IMR-90 (cell line): ENCODE measurements around the gene STAG2. TPM values are rescaled to one million over a fixed set of nuclear protein-coding genes. Genes with fewer than 3 reads are reported as not detected.

Source experiments
- ATAC-seq: fragments of 200-7000 bp; cut with Tn5 transposase; 2 replicates; pipeline ENCODE4 v1.9.1; 2020; ENCODE audit warnings: low read depth, mild to moderate bottlenecking, moderate library complexity
- BruUV-seq: library from RNA; stranded (reverse); fragments of 400-500 nt; replicated peaks from 2 replicates; lab custom pipeline; 2021; lab: Mats Ljungman, UMichigan
- CTCF ChIA-PET: fragments of 300-600 bp; formaldehyde crosslinking; extraction: SDS; loops from one replicate; lab custom pipeline; 2021; ENCODE audit warnings: antibody characterized with exemption; lab: Yijun Ruan, JAX
- POLR2A ChIA-PET: fragments of 300-600 bp; sonication (Branson Sonifier 250); formaldehyde crosslinking; loops from one replicate; lab custom pipeline; 2022; ENCODE audit warnings: antibody characterized with exemption; ENCODE audit not compliant: unreplicated experiment; lab: Charles Lee
- DNase-seq: peaks from one replicate; pipeline ENCODE4 v3.0.0; 2013
- H2AFZ ChIP-seq: replicated peaks from 2 replicates; pipeline ENCODE3; 2013; ENCODE audit warnings: low read length, mild to moderate bottlenecking; ENCODE audit not compliant: poor library complexity
- H2AK5ac ChIP-seq: 2 replicates; pipeline ENCODE4 v1.6.1; 2013; ENCODE audit warnings: low read depth, low read length, inconsistent platforms
- H2AK9ac ChIP-seq: replicated peaks from 2 replicates; pipeline ENCODE3; 2013; ENCODE audit warnings: mild to moderate bottlenecking, low read depth, low read length, moderate library complexity; ENCODE audit not compliant: poor library complexity
- H2BK120ac ChIP-seq: 2 replicates; pipeline ENCODE4 v1.6.1; 2013; ENCODE audit warnings: low read depth, low read length, inconsistent platforms
- H2BK15ac ChIP-seq: 3 replicates; pipeline ENCODE4 v1.6.1; 2013; ENCODE audit warnings: low read depth, low read length, inconsistent platforms
- H2BK20ac ChIP-seq: 2 replicates; pipeline ENCODE4 v1.6.1; 2013; ENCODE audit warnings: low read depth, mild to moderate bottlenecking, inconsistent platforms, low read length, moderate library complexity
- H2BK5ac ChIP-seq: 2 replicates; pipeline ENCODE4 v1.6.1; 2013; ENCODE audit warnings: mild to moderate bottlenecking, low read depth, low read length, inconsistent platforms; ENCODE audit not compliant: poor library complexity, severe bottlenecking
- H3K14ac ChIP-seq: replicated peaks from 2 replicates; pipeline ENCODE4 v1.6.1; 2013; ENCODE audit warnings: low read depth, low read length, inconsistent platforms
- H3K18ac ChIP-seq: 2 replicates; pipeline ENCODE4 v1.6.1; 2013; ENCODE audit warnings: low read depth, low read length, control low read depth
- H3K23ac ChIP-seq: 2 replicates; pipeline ENCODE4 v1.6.1; 2013; ENCODE audit warnings: low read depth, low read length, inconsistent platforms
- H3K27ac ChIP-seq: 2 replicates; pipeline ENCODE4 v1.5.1; 2013; ENCODE audit warnings: mild to moderate bottlenecking, control low read depth, low read length; ENCODE audit not compliant: insufficient read depth
- H3K27me3 ChIP-seq: 2 replicates; pipeline ENCODE4 v1.6.1; 2013; ENCODE audit warnings: low read length; ENCODE audit not compliant: control insufficient read depth, insufficient read depth
- H3K36me3 ChIP-seq: 2 replicates; pipeline ENCODE4 v1.6.1; 2013; ENCODE audit warnings: low read length, mixed read lengths; ENCODE audit not compliant: control insufficient read depth, insufficient read depth
- H3K4ac ChIP-seq: 2 replicates; pipeline ENCODE4 v1.6.1; 2013; ENCODE audit warnings: low read depth, low read length, inconsistent platforms
- H3K4me1 ChIP-seq: 2 replicates; pipeline ENCODE4 v1.6.1; 2013; ENCODE audit warnings: low read length, mixed read lengths; ENCODE audit not compliant: control insufficient read depth, insufficient read depth
- H3K4me2 ChIP-seq: 2 replicates; pipeline ENCODE4 v1.6.1; 2013; ENCODE audit warnings: low read depth, mild to moderate bottlenecking, control low read depth, low read length, moderate library complexity
- H3K4me3 ChIP-seq: 2 replicates; pipeline ENCODE4 v1.5.1; 2013; ENCODE audit warnings: low read depth, mild to moderate bottlenecking, control low read depth, low read length, moderate library complexity; ENCODE audit not compliant: insufficient read depth
- H3K56ac ChIP-seq: 2 replicates; pipeline ENCODE4 v1.6.1; 2013; ENCODE audit warnings: low read length, inconsistent platforms; ENCODE audit not compliant: insufficient read depth; ENCODE audit errors: extremely low read depth
- H3K79me1 ChIP-seq, 2 experiments: 2 replicates each; pipeline ENCODE4 v1.6.1; 2013; ENCODE audit warnings: low read length in 2 of 2, inconsistent platforms in 1 of 2, low read depth in 1 of 2
- H3K9ac ChIP-seq: 2 replicates; pipeline ENCODE4 v1.6.1; 2013; ENCODE audit warnings: low read depth, low read length, control low read depth
- H3K9me1 ChIP-seq: 2 replicates; pipeline ENCODE4 v1.6.1; 2013; ENCODE audit warnings: low read length, inconsistent platforms; ENCODE audit not compliant: insufficient read depth
- H3K9me3 ChIP-seq: 2 replicates; pipeline ENCODE4 v1.6.1; 2013; ENCODE audit warnings: low read length; ENCODE audit not compliant: control insufficient read depth, insufficient read depth
- H4K20me1 ChIP-seq: 2 replicates; pipeline ENCODE4 v1.6.1; 2013; ENCODE audit warnings: low read length, inconsistent platforms; ENCODE audit not compliant: insufficient read depth
- H4K5ac ChIP-seq: 2 replicates; pipeline ENCODE4 v1.6.1; 2013; ENCODE audit warnings: mild to moderate bottlenecking, low read depth, low read length, control low read depth
- H4K8ac ChIP-seq, 2 experiments: 2 replicates each; pipeline ENCODE4 v1.6.1; 2013; ENCODE audit warnings: low read depth in 2 of 2, low read length in 2 of 2, control low read depth in 1 of 2, inconsistent platforms in 1 of 2
- H4K91ac ChIP-seq: 2 replicates; pipeline ENCODE4 v1.6.1; 2013; ENCODE audit warnings: low read depth, low read length, inconsistent platforms; ENCODE audit not compliant: insufficient read depth
- BHLHE40 ChIP-seq: fragments of 150-350 bp; IDR thresholded peaks from 2 replicates; pipeline ENCODE4 v1.6.1; 2016; ENCODE audit warnings: mild to moderate bottlenecking, low read depth, low read length
- CEBPB ChIP-seq: IDR thresholded peaks from 2 replicates; pipeline ENCODE4 v1.6.1; 2012; ENCODE audit warnings: low read depth, low read length, improper control_type of control experiment
- CHD1 ChIP-seq: IDR thresholded peaks from 2 replicates; pipeline ENCODE4 v1.6.1; 2012; ENCODE audit warnings: low read depth, low read length, improper control_type of control experiment
- CTCF ChIP-seq: conservative IDR thresholded peaks from 2 replicates; pipeline ENCODE4 v1.5.1; 2012; ENCODE audit warnings: mild to moderate bottlenecking, low read depth, low read length, improper control_type of control experiment
- ELK1 ChIP-seq: fragments of 150-350 bp; IDR thresholded peaks from 2 replicates; pipeline ENCODE4 v1.6.1; 2016; ENCODE audit warnings: low read depth, mild to moderate bottlenecking, low read length, moderate library complexity, borderline replicate concordance
- FOS ChIP-seq: fragments of 150-350 bp; IDR thresholded peaks from 2 replicates; pipeline ENCODE4 v1.6.1; 2016; ENCODE audit warnings: low read depth, low read length
- MAZ ChIP-seq: IDR thresholded peaks from 2 replicates; pipeline ENCODE4 v1.6.1; 2012; ENCODE audit warnings: low read depth, mild to moderate bottlenecking, low read length, improper control_type of control experiment, moderate library complexity, borderline replicate concordance
- POLR2A ChIP-seq: IDR thresholded peaks from 2 replicates; pipeline ENCODE4 v1.6.1; 2012; ENCODE audit warnings: mild to moderate bottlenecking, low read depth, low read length
- RAD21 ChIP-seq: IDR thresholded peaks from 2 replicates; pipeline ENCODE4 v1.6.1; 2012; ENCODE audit warnings: low read length, improper control_type of control experiment
- RCOR1 ChIP-seq: IDR thresholded peaks from 2 replicates; pipeline ENCODE4 v1.6.1; 2012; ENCODE audit warnings: mild to moderate bottlenecking, low read length, improper control_type of control experiment; ENCODE audit not compliant: insufficient replicate concordance
- RFX5 ChIP-seq: IDR thresholded peaks from 2 replicates; pipeline ENCODE4 v1.8.0; 2012; ENCODE audit warnings: low read depth, mild to moderate bottlenecking, low read length, moderate library complexity
- WGBS, 2 experiments: methylation state at CpG; one replicate each; pipeline versions ENCODE4 v1.1.5 to v1.1.7; 2013; ENCODE audit warnings: missing lambda C conversion rate in 2 of 2; ENCODE audit not compliant: insufficient read length in 1 of 2; ENCODE audit errors: extremely low coverage in 2 of 2; 5-methylcytosine and 5-hydroxymethylcytosine counted together
- dilution Hi-C: fragments of 300-500 bp; cut with HindIII; formaldehyde crosslinking; loops from one replicate; pipeline ENCODE4 v1.14.3; 2018; ENCODE audit warnings: low sequenced_read_pairs; ENCODE audit not compliant: unreplicated experiment
- in situ Hi-C: fragments of 300-500 bp; cut with MboI; formaldehyde crosslinking; loops from 3 replicates; pipeline ENCODE4 v1.14.3; 2019; ENCODE audit warnings: low sequenced_read_pairs, inconsistent platforms, mixed read lengths
- intact Hi-C: fragments of 100-400 bp; cut with micrococcal nuclease; formaldehyde crosslinking; loops from 2 replicates; pipeline ENCODE4 v1.10.0; 2022
- polyA plus RNA-seq, 3 experiments: library from polyadenylated mRNA; depleted of rRNA; stranded (reverse); fragments of >200 nt; gene quantifications; 2 replicates each; pipeline ENCODE4 v1.2.3, GENCODE V29; 2012; ENCODE audit warnings: low replicate concordance in 1 of 3
- total RNA-seq: library from RNA; depleted of rRNA; stranded (reverse); fragments of >200 nt; gene quantifications from 2 replicates; pipeline ENCODE4 v1.2.3, GENCODE V29; 2012

STAG2 gene
- total and polyA plus RNA-seq, 2 of the 4 experiments (the other 2 are of a cell fraction) = 19.6 to 71.2 TPM

- in situ Hi-C loops (no loop called here), dilution Hi-C loops (no loop called here), intact Hi-C loops (no loop called here)
- H4K8ac ChIP-seq = no peak overlapping the region
- DNase-seq = no peak
- ATAC-seq = no peak
- H2BK15ac ChIP-seq = no peak overlapping the region
- H3K4me1 ChIP-seq = no peaks in the 10 kb centered on the region
- H3K23ac ChIP-seq = no peak overlapping the region
- H3K9me1 ChIP-seq = no peaks in the 10 kb centered on the region
- no peak overlapping the region for H3K18ac ChIP-seq
- CTCF ChIA-PET = no interaction called here
- H3K27ac ChIP-seq = no peak overlapping the region
- no peak overlapping the region for H2BK5ac ChIP-seq
- H3K4me3 ChIP-seq = no peak overlapping the region
- no peak overlapping the region for H3K4ac ChIP-seq
- no CpG with 5 or more reads among the region's 4 CpGs for WGBS, 2 experiments
- H4K20me1 ChIP-seq = no peaks in the 10 kb centered on the region
- no peak overlapping the region for H2BK120ac ChIP-seq
- H3K9me3 ChIP-seq = no peaks in the 10 kb centered on the region
- no peaks in the 10 kb centered on the region for H3K79me1 ChIP-seq
- H4K91ac ChIP-seq = no peak overlapping the region
- H2AK5ac ChIP-seq = no peak overlapping the region
- no TSS peak for BruUV-seq
- H3K56ac ChIP-seq = no peak overlapping the region
- H3K9ac ChIP-seq = no peak overlapping the region
- H3K14ac ChIP-seq = no peak overlapping the region
- TF ChIP-seq RCOR1 = no peak
- TF ChIP-seq POLR2A = no peak
- TF ChIP-seq MAZ = no peak
- TF ChIP-seq CHD1 = no peak
- no peak for TF ChIP-seq FOS
- no peak for TF ChIP-seq BHLHE40
- TF ChIP-seq RFX5 = no peak
- TF ChIP-seq CEBPB = no peak
- no peak for TF ChIP-seq RAD21
- no peak for TF ChIP-seq ELK1
- TF ChIP-seq CTCF = no peak
- no peak overlapping the region for H3K4me2 ChIP-seq
- no peak overlapping the region for H4K5ac ChIP-seq
- H3K27me3 ChIP-seq = no peaks in the 10 kb centered on the region
- no peak overlapping the region for H2AFZ ChIP-seq
- H2AK9ac ChIP-seq = no peak overlapping the region
- peaks cover 10% of the 10 kb centered on the region; the same call in 1 of the 2 replicates for H3K36me3 ChIP-seq
- H2BK20ac ChIP-seq = no peak overlapping the region
- POLR2A ChIA-PET = no interaction called here
Observed at GRCh38 chrX:124093222-124093621, 131.7 kb downstream of the STAG2 start.
